Gastroesophageal sphincter (tissue), 3 donors: ENCODE measurements around the gene FUT9.

Experiments used
- CTCF ChIP-seq, 4 experiments: fragments of 200-600 bp in 2 of 4; fragments of 450-650 bp in 2 of 4; sonication (generic) in 1 of 4; IDR thresholded peaks; one replicate each; pipeline ENCODE4 v1.5.1; 2017 to 2019; ENCODE audit warnings: antibody characterized with exemption in 4 of 4, mild to moderate bottlenecking in 2 of 4, moderate library complexity in 2 of 4
- POLR2AphosphoS5 ChIP-seq: sonication (generic); formaldehyde crosslinking; IDR thresholded peaks from one replicate; pipeline ENCODE4 v1.6.1; 2017; ENCODE audit warnings: antibody characterized with exemption

- no peak for TF ChIP-seq POLR2AphosphoS5
- no peak for TF ChIP-seq CTCF (IDR thresholded peaks at IDR 0.05)
Observed at GRCh38 chr6:96227135-96227534, 211.4 kb downstream of the FUT9 start.
